ENCODE measurements around the gene ILF3.
"Not testable (repeated sequence)": the region's sequence is repeated elsewhere in the genome, so short reads cannot be mapped to it uniquely, and the experiment has no call there.

The ILF3 gene

DNA sequence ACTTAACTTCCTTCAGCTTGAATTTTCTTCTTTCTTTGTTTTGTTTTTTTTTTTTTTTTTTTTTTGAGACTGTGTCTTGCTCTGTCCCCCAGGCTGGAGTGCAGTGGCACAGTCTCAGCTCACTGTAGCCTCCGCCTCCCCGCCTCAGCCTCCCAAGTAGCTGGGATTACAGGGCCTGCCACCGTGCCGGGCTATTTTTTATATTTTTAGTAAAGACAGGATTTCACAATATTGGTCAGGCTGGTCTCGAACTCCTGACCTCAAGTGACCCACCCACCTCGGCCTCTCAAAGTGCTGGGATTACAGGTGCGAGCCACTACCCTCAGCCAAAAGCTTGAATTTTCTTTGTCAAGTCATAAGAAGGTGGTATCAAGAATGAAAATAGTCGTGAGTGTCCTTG is 21.1 kb downstream of the ILF3 start:
- not testable (repeated sequence) for DNase-seq (ENCODE audit: low read depth in 2 of 2)

DNA sequence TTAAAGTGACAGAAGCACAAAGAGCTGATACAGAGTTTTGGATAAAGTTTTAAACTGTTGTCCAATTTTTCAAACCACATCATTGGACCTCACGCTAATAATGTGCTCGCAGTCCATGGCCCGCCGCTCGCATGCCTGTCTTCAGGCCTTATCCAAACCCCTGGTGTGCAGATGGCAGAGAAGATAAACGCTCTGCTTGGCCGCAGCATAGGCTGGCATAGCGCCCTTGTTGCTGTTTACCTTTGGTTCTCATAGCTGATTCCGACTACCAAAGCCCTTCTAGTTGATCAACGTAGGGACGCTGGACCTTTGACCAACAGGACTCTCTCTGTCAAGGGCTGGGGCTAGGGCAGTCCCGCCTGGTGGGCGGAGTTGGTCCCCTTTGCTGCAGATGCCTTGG is 23.6 kb downstream of the ILF3 start:
- DNase-seq (ENCODE audit: low read depth in 2 of 2) = no peak

DNA sequence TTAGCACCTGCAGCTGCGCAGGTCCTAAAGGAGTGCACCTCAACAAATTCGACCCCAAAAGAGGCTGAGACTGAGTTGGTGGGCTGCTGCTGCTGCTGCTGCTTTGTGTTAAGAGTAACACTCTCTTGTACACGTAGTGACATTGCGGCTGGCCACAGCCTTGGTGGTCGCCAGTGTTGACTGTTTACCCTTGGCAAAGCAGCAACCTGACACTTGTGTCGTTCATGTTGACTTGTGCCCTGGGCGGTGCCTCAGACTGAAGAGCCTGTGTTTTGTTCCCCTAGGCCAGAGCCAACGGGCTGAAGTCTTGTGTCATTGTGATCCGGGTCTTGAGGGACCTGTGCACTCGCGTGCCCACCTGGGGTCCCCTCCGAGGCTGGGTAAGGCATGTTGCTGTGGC is 24.7 kb downstream of the ILF3 start:
- no peak for DNase-seq (ENCODE audit: low read depth in 2 of 2)

DNA sequence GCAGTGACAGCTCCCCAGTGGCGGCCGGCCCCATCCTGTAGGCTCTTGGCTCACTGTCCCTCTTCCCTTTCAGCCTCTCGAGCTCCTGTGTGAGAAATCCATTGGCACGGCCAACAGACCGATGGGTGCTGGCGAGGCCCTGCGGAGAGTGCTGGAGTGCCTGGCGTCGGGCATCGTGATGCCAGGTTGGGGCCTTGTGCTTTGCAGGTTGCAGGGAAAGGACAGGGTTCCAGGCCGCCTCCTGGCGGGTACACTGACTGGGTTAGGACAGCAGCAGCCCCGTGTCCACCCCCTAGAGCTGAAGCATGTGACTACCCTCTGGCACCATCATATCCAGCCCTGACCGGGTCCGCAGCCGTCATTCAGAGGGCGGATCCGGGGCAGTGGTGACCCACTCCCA is 25.6 kb downstream of the ILF3 start:
- no peak for DNase-seq (ENCODE audit: low read depth in 2 of 2)

DNA sequence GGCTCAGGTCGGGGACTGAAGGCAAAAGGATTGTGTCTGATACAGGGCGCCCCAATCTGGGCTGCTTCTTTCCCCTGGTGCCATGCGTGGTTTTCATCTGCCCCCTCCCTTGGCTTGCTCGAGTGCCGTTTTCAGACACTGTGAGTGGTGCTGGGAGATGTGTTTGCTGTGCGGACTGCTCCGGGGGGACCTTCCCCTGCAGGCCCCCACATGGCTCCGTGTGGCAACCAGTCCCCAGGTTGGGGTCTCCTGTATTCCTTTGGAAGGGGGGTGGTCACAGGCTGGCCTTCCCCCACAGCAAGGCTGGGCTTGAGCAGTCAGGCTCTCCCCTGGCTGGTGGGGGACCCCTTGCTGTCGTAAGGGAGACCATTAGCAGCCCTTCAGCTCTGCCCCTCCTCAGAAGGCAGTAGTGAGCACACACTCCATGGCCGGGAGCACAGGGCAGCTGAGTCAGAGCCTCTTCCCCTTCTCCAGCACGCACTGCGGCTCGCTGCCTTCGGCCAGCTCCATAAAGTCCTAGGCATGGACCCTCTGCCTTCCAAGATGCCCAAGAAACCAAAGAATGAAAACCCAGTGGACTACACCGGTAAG is 26.5 kb downstream of the ILF3 start:
- no peak for DNase-seq (ENCODE audit: low read depth in 2 of 2)

DNA sequence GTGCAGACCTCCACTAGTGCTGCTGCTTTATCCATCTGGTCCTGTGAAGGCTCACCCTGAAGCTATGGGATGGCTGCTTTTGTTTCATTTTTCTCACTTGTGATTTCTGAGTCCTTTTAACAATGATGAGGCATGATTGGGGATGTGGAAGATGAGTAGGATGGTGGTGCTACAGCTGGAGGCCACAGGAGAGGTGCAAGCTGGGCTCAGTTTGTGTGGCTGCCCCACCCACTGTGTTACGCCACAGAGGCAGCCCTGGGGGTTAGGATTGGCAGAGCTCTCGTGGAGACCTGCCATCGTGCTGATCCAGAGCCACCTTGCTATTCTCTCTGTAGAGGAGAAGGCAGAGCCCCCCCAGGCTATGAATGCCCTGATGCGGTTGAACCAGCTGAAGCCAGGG is 27.5 kb downstream of the ILF3 start:
- DNase-seq (ENCODE audit: low read depth in 2 of 2) = no peak

DNA sequence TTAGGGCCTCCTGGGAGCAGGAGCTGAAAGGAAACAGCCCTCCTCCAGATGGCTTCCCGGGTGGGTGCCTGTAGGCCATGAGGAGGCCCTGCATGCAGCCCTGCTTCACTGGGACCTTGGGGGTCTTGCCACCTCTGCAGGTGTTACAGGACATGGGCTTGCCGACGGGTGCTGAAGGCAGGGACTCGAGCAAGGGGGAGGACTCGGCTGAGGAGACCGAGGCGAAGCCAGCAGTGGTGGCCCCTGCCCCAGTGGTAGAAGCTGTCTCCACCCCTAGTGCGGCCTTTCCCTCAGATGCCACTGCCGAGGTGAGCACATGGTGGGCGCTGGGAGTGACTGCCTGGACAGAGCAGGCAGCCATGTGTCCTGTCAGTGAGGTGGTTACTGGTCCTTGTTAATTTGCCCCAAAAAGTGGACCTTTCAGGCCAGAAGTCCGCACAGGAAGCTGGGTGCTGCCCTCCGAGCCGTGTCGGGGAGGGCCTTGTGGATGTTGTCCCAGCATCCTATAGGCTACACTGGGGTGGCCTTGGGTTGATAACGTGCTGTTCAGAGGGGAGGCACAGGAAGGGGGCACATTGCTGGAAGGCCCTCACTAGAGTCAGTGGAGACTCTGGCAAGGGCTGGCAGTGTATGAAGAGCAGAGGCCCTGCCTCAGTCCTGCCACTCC is 28.4 kb downstream of the ILF3 start:
- no peak for DNase-seq (ENCODE audit: low read depth in 2 of 2)

DNA sequence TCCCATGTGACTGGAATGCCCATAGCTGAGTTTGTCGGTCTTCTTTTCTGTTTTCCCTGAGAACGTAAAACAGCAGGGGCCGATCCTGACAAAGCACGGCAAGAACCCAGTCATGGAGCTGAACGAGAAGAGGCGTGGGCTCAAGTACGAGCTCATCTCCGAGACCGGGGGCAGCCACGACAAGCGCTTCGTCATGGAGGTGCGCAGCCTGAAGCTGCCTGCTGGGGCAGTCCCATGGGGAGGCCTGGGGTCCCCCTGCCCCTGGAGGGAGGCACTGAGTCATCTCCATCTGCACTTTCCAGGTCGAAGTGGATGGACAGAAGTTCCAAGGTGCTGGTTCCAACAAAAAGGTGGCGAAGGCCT is 28.9 kb downstream of the ILF3 start:
- no peak for DNase-seq (ENCODE audit: low read depth in 2 of 2)

DNA sequence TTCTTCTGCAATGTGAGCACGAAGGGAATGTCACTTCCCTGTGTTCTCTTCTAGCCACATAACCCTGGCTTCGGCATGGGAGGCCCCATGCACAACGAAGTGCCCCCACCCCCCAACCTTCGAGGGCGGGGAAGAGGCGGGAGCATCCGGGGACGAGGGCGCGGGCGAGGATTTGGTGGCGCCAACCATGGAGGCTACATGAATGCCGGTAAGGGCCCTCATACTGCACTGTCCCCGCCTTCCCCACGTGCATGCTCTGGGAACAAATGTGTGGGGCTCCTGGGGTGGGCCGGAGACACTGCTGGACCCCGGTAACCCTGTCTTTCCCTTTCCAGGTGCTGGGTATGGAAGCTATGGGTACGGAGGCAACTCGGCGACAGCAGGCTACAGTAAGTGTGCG is 29.4 kb downstream of the ILF3 start:
- no peak for DNase-seq (ENCODE audit: low read depth in 2 of 2)

DNA sequence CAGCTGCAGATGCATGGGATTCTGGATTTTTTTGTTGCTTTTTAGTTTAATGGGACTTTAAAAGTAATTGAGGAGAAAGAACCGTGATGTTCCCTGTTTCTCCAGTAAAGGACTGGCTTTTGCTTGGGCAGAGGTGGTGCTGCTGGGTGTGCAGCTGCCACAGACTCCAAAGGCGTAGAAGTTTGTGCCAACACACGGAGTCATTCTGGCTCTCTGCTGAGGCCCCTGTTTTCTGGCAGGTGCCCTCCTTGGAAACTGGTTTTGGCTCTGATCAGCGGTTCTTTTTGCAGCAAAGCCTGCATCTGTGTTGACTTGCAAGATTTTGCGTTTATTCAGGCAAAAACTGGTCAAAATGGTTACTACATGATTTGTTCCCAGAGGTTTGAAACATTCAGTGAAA is 31.1 kb downstream of the ILF3 start:
- no peak for DNase-seq (ENCODE audit: low read depth in 2 of 2)

DNA sequence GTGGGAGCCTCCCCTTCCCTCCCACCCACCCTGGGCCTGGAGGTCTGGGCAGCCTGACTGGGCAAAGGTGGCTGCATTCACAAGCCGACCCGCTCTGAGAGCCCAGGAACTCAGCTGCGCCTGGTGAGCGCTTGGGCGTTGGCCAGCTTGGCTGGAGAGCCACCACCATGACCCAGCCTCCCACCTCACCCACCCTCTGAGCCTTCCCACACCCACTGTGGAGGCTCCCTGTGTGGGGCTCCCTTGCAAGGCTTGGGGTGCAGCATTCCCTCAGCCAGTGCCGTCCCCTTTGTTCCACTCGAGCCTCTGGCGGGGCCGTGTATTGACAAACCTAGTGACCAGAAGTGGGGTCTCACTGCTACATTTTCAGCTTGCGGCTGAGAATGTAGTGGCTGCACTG is 32.0 kb downstream of the ILF3 start:
- no peak for DNase-seq (ENCODE audit: low read depth in 2 of 2)

DNA sequence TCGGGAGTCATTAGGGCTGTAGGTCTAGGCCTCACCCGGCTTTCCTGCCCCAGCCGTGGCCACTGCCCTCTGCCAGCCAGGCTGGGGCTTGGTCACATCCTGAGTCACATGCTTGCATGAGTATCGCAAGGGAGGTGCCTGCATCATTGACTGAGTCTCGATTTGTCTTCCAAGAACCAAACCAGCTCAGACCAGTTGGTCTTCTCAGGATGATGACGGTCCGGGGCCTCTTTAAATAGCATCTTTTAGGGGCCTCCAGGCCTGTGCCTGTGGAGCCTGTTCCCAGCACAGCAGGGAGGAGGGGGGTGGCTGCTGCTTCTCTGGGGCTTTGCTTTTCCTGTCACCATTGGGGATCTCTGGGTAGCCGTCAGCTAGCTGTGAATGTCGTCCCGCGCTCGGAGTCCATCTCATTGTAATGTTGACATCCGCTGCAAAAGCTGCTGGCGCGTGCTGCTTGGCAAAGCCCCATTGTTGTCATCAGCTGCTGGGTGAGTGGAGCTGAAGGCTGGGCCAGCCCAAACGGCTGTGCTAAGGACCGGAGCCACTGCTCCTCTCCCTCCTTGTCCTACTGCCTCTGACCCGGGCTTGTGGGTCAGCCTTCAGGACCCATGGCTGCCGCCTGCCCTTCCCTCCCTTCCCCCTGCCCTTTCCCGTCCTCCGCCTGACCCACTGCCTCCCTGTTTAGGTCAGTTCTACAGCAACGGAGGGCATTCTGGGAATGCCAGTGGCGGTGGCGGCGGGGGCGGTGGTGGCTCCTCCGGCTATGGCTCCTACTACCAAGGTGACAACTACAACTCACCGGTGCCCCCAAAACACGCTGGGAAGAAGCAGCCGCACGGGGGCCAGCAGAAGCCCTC is 32.7 kb downstream of the ILF3 start:
- no peak for DNase-seq (ENCODE audit: low read depth in 2 of 2)

DNA sequence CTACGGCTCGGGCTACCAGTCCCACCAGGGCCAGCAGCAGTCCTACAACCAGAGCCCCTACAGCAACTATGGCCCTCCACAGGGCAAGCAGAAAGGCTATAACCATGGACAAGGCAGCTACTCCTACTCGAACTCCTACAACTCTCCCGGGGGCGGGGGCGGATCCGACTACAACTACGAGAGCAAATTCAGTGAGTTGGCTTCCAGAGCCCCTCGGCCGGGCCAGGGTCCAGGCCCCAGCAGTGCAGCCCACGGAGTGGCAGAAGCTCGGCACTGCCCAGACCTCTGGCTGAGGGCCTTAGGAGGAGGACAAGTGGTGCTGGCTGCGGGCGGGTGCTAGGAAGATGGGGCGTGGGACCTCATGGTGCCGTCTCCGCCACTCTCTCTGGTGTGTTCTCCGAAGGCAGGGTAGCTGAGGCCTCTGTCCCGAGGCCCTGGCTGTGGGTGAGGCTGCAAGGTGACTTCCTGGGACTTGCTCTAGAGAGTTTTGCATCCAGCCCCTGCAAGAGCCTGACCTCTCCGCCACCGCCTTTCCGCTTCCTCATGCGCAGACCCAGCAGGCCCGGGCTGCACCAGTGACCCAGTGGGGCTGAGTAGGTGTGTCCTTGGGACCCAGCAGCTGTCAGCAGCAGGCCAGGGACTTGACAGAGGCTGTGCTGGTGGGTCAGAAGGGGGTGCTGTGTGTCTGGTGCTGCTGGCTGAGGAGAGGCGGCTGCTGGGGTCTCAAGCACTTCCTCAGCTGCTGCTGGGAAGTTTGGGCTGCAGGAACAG is 33.6 kb downstream of the ILF3 start:
- no peak for DNase-seq (ENCODE audit: low read depth in 2 of 2)

DNA sequence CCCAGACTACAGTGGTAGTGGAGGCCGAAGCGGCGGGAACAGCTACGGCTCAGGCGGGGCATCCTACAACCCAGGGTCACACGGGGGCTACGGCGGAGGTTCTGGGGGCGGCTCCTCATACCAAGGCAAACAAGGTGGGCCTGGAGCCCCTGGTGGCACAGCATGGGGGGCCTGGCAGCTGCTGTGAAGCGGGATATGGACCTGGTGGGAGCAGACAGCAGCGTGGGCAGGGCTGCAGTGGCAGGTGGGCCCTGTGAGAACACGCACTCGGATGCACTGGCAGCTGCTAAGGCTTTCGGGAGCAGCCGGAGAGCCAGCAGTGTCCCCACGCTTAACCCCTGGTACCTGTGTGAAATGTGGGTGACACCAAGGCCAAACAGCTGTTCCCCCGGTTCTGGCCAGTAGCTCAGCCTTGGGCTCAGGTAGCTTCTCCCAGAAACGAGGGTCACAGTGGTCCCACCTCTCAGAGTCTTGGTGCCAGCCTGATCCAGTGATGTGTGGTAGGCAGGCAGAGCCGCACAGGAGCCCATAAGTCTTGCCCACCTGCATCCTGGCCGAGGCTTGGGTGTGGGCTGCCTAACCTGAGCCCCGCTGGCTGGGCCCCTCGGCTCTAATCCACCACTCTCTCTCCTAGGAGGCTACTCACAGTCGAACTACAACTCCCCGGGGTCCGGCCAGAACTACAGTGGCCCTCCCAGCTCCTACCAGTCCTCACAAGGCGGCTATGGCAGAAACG is 34.6 kb downstream of the ILF3 start:
- DNase-seq (ENCODE audit: low read depth in 2 of 2) = no peak

DNA sequence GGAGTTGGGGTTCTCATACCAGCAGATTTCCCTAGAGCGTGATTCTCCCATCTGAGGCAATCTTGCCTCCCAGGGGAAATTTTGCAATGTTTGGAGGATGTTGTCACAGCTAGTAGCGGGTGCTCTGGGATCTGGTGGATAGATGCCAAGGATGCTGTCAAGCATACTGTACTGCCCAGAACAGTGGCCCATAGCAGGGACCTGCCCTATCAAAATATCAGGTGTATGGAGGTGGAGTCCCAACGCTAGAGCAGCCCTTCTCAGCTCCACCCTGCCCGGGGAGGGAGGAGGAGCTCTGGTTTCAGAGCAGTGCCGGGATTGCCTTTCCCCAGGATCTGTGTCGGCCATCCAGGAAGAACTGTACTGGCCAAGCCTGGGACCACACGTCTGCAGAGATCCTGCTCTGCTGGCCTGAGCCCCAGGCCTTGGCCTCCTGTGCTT is 36.2 kb downstream of the ILF3 start:
- DNase-seq (ENCODE audit: low read depth in 2 of 2) = no peak

DNA sequence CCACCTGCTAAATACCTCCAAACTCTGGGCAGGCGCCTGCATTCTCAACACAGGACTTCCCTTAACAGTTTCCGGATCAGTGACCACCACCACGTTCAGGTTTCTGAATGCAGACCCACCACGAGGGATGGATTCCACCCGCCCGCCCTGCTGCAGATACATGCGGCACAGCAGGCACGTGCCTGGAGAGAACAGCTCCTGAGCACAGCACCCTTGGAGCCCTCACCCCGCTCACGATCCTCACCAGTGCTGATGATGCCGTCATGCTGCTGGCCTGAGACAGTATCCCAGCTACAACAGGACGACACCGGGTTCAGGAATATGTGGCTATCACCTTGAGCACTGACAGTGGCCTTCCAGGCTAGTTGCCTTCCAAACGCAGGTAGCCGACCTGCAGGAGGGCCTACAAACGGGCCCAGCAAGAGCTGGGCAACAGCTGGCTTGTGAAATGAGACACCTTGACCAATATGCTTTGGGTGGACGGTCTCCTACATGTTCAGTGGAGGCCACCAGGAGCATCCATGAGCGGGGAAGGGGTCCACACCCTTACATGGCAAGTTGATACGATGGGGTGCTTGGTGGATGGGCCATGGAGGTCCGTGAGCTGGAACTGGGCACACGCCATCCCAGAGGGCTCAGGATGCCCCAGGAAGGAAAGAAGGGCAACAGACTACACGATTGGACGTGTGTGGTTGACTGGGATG is 37.2 kb downstream of the ILF3 start:
- no peak for DNase-seq (ENCODE audit: low read depth in 2 of 2)

DNA sequence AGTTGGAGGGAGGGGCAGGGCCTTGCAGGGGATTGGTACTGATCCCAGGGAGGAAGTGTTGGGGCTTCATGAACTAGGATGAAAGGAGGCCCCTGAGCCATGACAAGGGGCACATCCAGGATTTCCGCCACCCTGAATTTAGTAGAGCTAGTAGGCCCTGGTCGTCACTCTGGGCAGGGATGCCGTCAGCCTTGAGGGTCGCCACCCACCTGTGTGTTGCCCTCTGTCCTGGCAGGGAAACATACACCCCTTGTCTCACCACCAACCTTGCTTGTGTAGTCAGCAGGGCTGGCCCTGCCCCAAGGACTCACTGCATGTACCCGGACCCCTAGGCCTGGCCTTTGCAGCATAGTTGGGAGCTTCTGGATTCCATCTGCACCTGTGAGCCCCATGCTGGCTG is 37.7 kb downstream of the ILF3 start:
- DNase-seq (ENCODE audit: low read depth in 2 of 2) = no peak

DNA sequence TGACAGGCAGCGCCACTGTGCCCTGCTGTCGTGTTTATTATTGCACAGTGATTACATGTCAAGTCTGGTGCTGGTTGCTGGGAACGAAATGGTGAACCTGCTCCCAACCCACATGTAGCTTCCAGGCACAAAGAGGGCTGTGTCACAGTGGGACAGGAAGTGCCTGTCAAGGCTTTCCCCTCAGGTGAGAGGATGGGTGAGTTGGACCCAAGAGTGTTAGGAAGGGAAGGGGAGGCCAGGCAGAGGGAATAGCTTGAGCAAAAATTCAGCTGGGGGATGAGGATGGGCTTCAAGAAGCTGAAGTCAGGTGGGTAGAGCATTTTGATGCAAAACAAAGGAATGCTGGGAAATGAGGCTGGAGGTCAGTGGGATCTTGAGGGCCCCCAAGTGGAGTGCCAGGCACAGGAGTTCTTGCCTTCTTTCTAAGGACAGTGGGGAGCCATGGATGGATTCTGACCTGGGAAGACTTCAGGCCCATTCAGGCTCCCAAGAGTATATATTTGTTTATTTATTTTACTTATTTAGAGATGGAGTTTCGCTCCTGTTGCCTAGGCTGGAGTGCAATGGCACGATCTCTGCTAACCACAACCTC is 38.6 kb downstream of the ILF3 start:
- no peak for DNase-seq (ENCODE audit: low read depth in 2 of 2)

DNA sequence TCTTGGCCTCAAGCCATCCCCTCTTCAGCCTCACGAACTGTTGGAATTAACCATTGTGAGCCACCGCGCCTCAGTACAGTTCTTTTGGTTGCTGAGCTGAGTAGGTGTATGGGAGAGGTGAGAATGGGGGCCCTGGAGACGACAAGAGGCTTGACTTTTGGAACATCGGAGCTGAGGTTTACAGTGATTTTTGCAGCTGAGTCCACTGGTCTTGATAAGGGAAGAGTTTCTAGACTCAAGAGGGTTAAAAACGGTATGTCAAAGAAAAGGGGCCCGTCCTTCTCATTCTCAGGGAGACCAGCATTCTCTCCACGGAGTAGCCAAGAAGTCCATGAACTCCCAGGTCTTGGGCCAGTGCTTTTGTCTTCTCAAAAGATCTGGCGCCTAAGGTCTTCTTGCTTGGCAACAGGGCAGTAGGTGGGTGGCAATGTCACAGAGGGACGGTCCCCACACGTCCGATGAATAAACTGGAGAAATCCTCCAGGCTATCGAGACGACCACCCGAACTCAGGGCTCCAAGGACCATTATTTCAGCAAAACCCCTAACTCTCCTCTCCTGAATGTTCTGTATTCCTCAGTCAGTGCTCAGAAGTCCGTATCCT is 40.7 kb downstream of the ILF3 start:
- no peak for DNase-seq (ENCODE audit: low read depth in 2 of 2)
